IMR-90 (cell line): ENCODE measurements around the gene OSTF1.

Source experiments
- CEBPB ChIP-seq: IDR thresholded peaks from 2 replicates; pipeline ENCODE4 v1.6.1; 2012; ENCODE audit warnings: low read depth, low read length, improper control_type of control experiment
- CTCF ChIP-seq: conservative IDR thresholded peaks from 2 replicates; pipeline ENCODE4 v1.5.1; 2012; ENCODE audit warnings: mild to moderate bottlenecking, low read depth, low read length, improper control_type of control experiment
- POLR2A ChIP-seq: IDR thresholded peaks from 2 replicates; pipeline ENCODE4 v1.6.1; 2012; ENCODE audit warnings: mild to moderate bottlenecking, low read depth, low read length
- RAD21 ChIP-seq: IDR thresholded peaks from 2 replicates; pipeline ENCODE4 v1.6.1; 2012; ENCODE audit warnings: low read length, improper control_type of control experiment
- RFX5 ChIP-seq: IDR thresholded peaks from 2 replicates; pipeline ENCODE4 v1.8.0; 2012; ENCODE audit warnings: low read depth, mild to moderate bottlenecking, low read length, moderate library complexity

DNA sequence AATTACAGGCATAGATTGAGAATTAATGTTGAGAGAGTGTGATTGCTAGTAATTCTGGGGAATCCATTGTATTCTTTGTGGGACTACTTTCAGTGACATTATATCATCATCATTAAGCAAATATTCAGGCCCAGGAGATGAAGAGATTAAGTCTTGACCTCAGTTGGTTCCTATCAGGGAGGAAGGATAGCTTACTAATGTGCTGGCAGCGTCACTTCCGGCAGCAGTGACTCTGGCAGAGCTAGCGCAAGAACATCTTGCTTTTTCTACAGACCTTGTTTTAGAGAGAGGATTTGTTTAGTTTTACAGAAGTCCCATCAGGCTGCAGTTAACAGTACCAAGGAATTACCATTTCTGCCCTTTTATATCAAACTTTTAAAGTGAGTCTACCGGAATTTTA is 20.3 kb downstream of the OSTF1 start:
- TF ChIP-seq CEBPB: no peak
- TF ChIP-seq CTCF: no peak
- no peak for TF ChIP-seq RAD21
- TF ChIP-seq RFX5: no peak
- TF ChIP-seq POLR2A: no peak
